WTC11 (cell line): ENCODE results near the gene MERTK. TPM values are rescaled to one million over a fixed set of nuclear protein-coding genes. Genes with fewer than 3 reads are reported as not detected.

Source experiments
- ATAC-seq: fragments of 200-7000 bp; cut with Tn5 transposase; 2 replicates; pipeline ENCODE4 v1.10.0; 2021; ENCODE audit warnings: mild to moderate bottlenecking, moderate library complexity
- CTCF ChIA-PET: fragments of 300-600 bp; sonication (Branson Sonifier 250); formaldehyde crosslinking; loops from one replicate; lab custom pipeline; 2021; ENCODE audit warnings: antibody characterized with exemption; lab: Charles Lee
- POLR2A ChIA-PET: fragments of 350-600 bp; sonication (Branson Sonifier 250); formaldehyde crosslinking; loops from one replicate; lab custom pipeline; 2021; ENCODE audit warnings: antibody characterized with exemption; lab: Charles Lee
- DNase-seq: peaks from one replicate; pipeline ENCODE4 v3.0.0; 2021; ENCODE audit warnings: low spot score
- H3K27ac Mint-ChIP-seq: 2 replicates; pipeline ENCODE4 v1.8.0; 2021; ENCODE audit warnings: mixed read lengths
- H3K27me3 Mint-ChIP-seq: 2 replicates; pipeline ENCODE4 v1.8.0; 2021; ENCODE audit warnings: low read depth, mild to moderate bottlenecking, moderate library complexity, mixed read lengths
- H3K36me3 Mint-ChIP-seq: 2 replicates; pipeline ENCODE4 v1.8.0; 2021; ENCODE audit warnings: mixed read lengths
- H3K4me1 Mint-ChIP-seq: 2 replicates; pipeline ENCODE4 v1.8.0; 2022; ENCODE audit warnings: mixed read lengths
- H3K4me3 Mint-ChIP-seq: 2 replicates; pipeline ENCODE4 v1.8.0; 2021; ENCODE audit warnings: mild to moderate bottlenecking, moderate library complexity, mixed read lengths
- H3K9me3 Mint-ChIP-seq: 2 replicates; pipeline ENCODE4 v1.8.0; 2021; ENCODE audit warnings: mixed read lengths
- ATF1 ChIP-seq: sonication (generic); formaldehyde crosslinking; IDR thresholded peaks from 2 replicates; pipeline ENCODE4 v1.8.1; 2023; ENCODE audit warnings: mild to moderate bottlenecking, moderate library complexity, missing genetic modification reagents
- CBFB ChIP-seq: sonication (generic); formaldehyde crosslinking; IDR thresholded peaks from 2 replicates; pipeline ENCODE4 v1.8.1; 2022; ENCODE audit warnings: mild to moderate bottlenecking, low read depth, missing genetic modification reagents
- E2F1 ChIP-seq: sonication (generic); formaldehyde crosslinking; IDR thresholded peaks from 2 replicates; pipeline ENCODE4 v1.8.0; 2022; ENCODE audit warnings: mild to moderate bottlenecking, missing genetic modification reagents
- E2F4 ChIP-seq: sonication (generic); formaldehyde crosslinking; IDR thresholded peaks from 2 replicates; pipeline ENCODE4 v1.8.1; 2022; ENCODE audit warnings: low read depth, mild to moderate bottlenecking, moderate library complexity, missing genetic modification reagents, borderline replicate concordance
- IRF2 ChIP-seq: sonication (generic); formaldehyde crosslinking; IDR thresholded peaks from 2 replicates; pipeline ENCODE4 v1.8.0; 2022; ENCODE audit warnings: low read depth, missing genetic modification reagents, borderline replicate concordance
- JUN ChIP-seq: sonication (generic); formaldehyde crosslinking; IDR thresholded peaks from 2 replicates; pipeline ENCODE4 v1.8.0; 2023; ENCODE audit warnings: mild to moderate bottlenecking, missing genetic modification reagents
- RELA ChIP-seq: sonication (generic); formaldehyde crosslinking; IDR thresholded peaks from 2 replicates; pipeline ENCODE4 v1.8.1; 2022; ENCODE audit warnings: missing genetic modification reagents, mild to moderate bottlenecking, borderline replicate concordance
- RORB ChIP-seq: fragments of 250-450 bp; sonication (Bioruptor Pico); IDR thresholded peaks from 2 replicates; pipeline ENCODE4 v1.9.0; 2021; ENCODE audit warnings: mild to moderate bottlenecking
- SMAD3 ChIP-seq: sonication (generic); formaldehyde crosslinking; IDR thresholded peaks from 2 replicates; pipeline ENCODE4 v1.8.0; 2022; ENCODE audit warnings: missing genetic modification reagents, mild to moderate bottlenecking, borderline replicate concordance
- ZBTB21 ChIP-seq: sonication (generic); formaldehyde crosslinking; IDR thresholded peaks from 2 replicates; pipeline ENCODE4 v1.8.1; 2023; ENCODE audit warnings: mild to moderate bottlenecking, missing genetic modification reagents, borderline replicate concordance
- ZNF121 ChIP-seq: sonication (generic); formaldehyde crosslinking; IDR thresholded peaks from 2 replicates; pipeline ENCODE4 v1.8.0; 2023; ENCODE audit warnings: missing genetic modification reagents
- ZNF512 ChIP-seq: sonication (generic); formaldehyde crosslinking; IDR thresholded peaks from 2 replicates; pipeline ENCODE4 v1.8.1; 2022; ENCODE audit warnings: missing genetic modification reagents, borderline replicate concordance
- total RNA-seq: library from RNA; stranded (reverse); gene quantifications from 3 replicates; pipeline ENCODE4 v1.2.3, GENCODE V29; 2021
- TF ChIP-seq, protein P1 (sequence below): sonication (generic); formaldehyde crosslinking; IDR thresholded peaks from 2 replicates; pipeline ENCODE4 v1.8.1; 2022; ENCODE audit warnings: low read depth, missing genetic modification reagents, borderline replicate concordance
- TF ChIP-seq, protein P2 (sequence below): fragments of 250-450 bp; sonication (Bioruptor Pico); IDR thresholded peaks from 2 replicates; pipeline ENCODE4 v2.1.2; 2022; ENCODE audit warnings: mild to moderate bottlenecking, moderate library complexity
- TF ChIP-seq, protein P3 (sequence below): sonication (generic); formaldehyde crosslinking; IDR thresholded peaks from 2 replicates; pipeline ENCODE4 v1.8.0; 2022; ENCODE audit warnings: mild to moderate bottlenecking, missing genetic modification reagents

MERTK gene
- total RNA-seq, 1 experiment from 2014 or later: 6.9 TPM

GRCh38 chr2:111965062-111965461 is 66.7 kb downstream of the MERTK start:
- no peaks in the 10 kb centered on the region for H3K9me3 Mint-ChIP-seq
- no peaks in the 10 kb centered on the region for H3K36me3 Mint-ChIP-seq
- peaks cover 13% of the 10 kb centered on the region for H3K4me1 Mint-ChIP-seq
- ATAC-seq (no peak), DNase-seq (no peak)
- TF ChIP-seq, protein P1, sequence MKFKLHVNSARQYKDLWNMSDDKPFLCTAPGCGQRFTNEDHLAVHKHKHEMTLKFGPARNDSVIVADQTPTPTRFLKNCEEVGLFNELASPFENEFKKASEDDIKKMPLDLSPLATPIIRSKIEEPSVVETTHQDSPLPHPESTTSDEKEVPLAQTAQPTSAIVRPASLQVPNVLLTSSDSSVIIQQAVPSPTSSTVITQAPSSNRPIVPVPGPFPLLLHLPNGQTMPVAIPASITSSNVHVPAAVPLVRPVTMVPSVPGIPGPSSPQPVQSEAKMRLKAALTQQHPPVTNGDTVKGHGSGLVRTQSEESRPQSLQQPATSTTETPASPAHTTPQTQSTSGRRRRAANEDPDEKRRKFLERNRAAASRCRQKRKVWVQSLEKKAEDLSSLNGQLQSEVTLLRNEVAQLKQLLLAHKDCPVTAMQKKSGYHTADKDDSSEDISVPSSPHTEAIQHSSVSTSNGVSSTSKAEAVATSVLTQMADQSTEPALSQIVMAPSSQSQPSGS (CRISPR knock-in tag): no peak
- TF ChIP-seq, protein P2, sequence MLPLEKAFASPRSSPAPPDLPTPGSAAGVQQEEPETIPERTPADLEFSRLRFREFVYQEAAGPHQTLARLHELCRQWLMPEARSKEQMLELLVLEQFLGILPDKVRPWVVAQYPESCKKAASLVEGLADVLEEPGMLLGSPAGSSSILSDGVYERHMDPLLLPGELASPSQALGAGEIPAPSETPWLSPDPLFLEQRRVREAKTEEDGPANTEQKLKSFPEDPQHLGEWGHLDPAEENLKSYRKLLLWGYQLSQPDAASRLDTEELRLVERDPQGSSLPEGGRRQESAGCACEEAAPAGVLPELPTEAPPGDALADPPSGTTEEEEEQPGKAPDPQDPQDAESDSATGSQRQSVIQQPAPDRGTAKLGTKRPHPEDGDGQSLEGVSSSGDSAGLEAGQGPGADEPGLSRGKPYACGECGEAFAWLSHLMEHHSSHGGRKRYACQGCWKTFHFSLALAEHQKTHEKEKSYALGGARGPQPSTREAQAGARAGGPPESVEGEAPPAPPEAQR (CRISPR knock-in tag): no peak
- no peak for TF ChIP-seq RELA
- no peak for TF ChIP-seq RORB (CRISPR knock-in tag)
- TF ChIP-seq JUN (CRISPR knock-in tag): no peak
- no peak for TF ChIP-seq E2F4
- TF ChIP-seq E2F1 (CRISPR knock-in tag): no peak
- TF ChIP-seq, protein P3, sequence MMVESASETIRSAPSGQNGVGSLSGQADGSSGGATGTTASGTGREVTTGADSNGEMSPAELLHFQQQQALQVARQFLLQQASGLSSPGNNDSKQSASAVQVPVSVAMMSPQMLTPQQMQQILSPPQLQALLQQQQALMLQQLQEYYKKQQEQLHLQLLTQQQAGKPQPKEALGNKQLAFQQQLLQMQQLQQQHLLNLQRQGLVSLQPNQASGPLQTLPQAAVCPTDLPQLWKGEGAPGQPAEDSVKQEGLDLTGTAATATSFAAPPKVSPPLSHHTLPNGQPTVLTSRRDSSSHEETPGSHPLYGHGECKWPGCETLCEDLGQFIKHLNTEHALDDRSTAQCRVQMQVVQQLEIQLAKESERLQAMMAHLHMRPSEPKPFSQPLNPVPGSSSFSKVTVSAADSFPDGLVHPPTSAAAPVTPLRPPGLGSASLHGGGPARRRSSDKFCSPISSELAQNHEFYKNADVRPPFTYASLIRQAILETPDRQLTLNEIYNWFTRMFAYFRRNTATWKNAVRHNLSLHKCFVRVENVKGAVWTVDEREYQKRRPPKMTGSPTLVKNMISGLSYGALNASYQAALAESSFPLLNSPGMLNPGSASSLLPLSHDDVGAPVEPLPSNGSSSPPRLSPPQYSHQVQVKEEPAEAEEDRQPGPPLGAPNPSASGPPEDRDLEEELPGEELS: no peak
- no peak for TF ChIP-seq SMAD3
- no peaks in the 10 kb centered on the region for H3K27me3 Mint-ChIP-seq
- POLR2A ChIA-PET: no interaction called here
- no peak overlapping the region for H3K27ac Mint-ChIP-seq
- CTCF ChIA-PET: no interaction called here
- no peak overlapping the region for H3K4me3 Mint-ChIP-seq

- DNase-seq: no peak
- H3K36me3 Mint-ChIP-seq: no peaks in the 10 kb centered on the region
- peaks cover 13% of the 10 kb centered on the region for H3K4me1 Mint-ChIP-seq
- no peak overlapping the region for H3K27ac Mint-ChIP-seq
- CTCF ChIA-PET: no interaction called here
- TF ChIP-seq IRF2 (no peak), E2F4 (no peak), ATF1 (CRISPR knock-in tag) (no peak), ZBTB21 (no peak), ZNF512 (CRISPR knock-in tag) (no peak), CBFB (CRISPR knock-in tag) (no peak), ZNF121 (CRISPR knock-in tag) (no peak)
- TF ChIP-seq, protein P2 (CRISPR knock-in tag): no peak
- TF ChIP-seq, all 79 proteins: peak for 0
- Mint-ChIP-seq H3K27me3 (no peaks in the 10 kb centered on the region), H3K4me3 (no peak overlapping the region), H3K9me3 (no peaks in the 10 kb centered on the region)
- ATAC-seq: no peak
- POLR2A ChIA-PET: no interaction called here
Measured at GRCh38 chr2:111966241-111966640, 67.8 kb downstream of the MERTK start.
